HTERT RPE-1 (cell line): Measurements from ENCODE around the gene ELL.

ENCODE experiments used
- in situ Hi-C: fragments of 300-500 bp; cut with MboI; formaldehyde crosslinking; loops from 4 replicates; pipeline ENCODE4 v1.14.3; 2020; ENCODE audit warnings: low sequenced_read_pairs

ELL gene

GRCh38 chr19:18449552-18449951, 72.3 kb downstream of the ELL start:
- in situ Hi-C loops, result no loop called here

- in situ Hi-C loops, result no loop called here
Measured at GRCh38 chr19:18446811-18447359, 75.0 kb downstream of the ELL start.

DNA sequence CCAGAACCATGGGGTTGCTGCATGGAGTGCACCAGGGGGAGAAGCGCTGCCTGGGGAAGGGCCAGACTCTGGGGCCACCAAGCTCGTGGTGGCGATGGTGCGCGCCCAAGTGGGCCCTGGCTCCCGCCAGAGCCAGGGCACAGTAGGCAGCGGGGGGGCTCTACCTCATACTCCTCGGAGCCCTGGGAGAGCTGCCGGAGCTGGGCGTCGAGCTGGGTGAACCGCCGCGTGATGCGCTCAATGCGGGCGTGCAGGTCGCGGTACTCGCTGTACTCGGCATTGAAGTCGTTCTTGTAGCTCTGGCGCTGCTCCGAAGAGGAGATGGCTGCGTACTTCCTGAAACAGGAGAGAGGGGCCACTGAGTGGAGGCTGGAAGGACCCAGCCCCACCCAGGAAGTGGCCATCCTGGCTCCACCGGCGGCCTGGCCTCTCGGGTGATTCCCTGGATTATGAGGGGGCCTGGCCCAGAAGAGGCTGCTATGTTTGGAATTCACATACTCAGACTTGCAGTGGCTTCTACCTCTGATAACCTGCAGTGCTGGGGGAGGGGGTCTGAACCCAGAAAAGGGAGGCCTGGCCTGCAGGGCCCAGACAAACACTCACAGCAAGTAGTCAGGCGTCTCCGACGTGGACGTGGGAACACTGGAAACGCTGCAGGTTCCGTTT, 75.6 kb downstream of the ELL start:
- in situ Hi-C loops, result no loop called here

DNA sequence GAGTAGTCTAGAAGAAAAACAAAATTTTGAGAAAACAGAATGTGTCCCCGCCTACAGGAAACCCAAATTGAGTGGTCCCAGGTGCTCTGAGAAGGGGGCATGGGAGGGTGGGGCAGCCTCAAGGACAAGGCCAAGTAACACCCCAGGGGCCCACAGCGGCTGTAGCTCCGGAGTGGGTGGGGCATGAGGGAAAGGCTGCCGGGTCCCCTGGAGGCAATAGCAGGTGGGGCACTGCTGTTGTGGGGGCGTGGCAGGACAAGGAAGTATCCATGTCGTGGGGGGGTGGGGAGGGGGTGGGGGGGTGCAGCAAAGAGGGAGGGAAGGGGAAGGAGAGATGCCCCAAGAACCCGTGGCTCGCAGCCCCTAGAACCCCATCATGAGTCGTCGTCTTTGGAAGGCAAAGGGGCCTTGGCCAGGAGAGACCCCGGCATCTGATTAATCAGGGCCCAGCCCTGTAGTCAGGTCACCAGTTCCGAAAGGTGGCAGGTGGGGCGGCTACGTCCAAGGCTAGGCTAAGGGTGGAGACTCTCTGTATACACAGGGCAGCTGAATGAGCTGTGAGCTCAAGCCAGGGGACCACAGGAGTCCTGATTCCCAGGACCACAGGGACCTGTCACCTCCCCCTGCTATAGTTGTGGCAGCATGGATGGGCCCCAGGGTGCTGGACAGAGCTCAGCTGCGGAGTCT, 76.5 kb downstream of the ELL start:
- in situ Hi-C loops, result no loop called here

DNA sequence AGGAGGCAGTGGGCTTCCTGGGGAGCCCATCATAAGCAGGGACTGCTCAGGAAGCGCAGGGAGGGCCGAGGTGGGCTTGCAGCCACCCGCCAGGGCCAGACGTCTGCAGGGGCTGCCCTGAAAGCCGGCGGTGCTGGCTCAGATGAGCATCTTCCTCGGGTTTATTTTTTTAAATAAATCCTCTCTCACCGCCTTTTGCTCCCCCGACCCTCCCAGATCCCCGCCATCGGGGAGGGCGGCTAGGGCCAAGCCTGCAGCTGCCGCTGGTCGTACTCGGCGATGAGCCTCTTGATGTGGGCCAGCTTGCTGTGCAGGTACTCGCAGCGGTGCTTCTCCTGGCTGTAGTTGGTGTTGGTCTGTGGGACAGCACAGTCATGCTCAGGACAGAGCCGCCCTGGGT, 77.4 kb downstream of the ELL start:
- in situ Hi-C loops, result no loop called here

DNA sequence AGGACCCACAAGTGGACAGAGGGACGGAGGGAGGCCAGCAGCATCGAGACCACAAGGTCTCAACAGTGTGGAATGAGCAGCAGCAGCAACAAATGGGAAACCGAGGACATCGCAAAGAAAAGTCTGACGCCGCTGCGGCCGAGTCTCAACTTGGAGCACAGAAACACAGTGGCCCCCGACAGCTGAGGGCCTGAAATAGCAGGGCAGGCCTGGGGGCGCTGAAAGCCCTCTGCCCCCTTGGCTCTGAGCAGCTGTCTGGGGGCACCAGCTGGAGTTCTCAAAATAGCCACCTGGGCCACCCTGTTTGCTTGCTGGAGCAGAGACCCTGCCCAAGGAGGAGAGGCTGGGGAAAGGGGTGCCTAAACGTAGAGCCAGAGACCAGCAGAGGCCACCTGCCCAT, 78.0 kb downstream of the ELL start:
- in situ Hi-C loops, result no loop called here

- in situ Hi-C loops, result no loop called here
Measured at GRCh38 chr19:18443406-18443805, 78.5 kb downstream of the ELL start.

DNA sequence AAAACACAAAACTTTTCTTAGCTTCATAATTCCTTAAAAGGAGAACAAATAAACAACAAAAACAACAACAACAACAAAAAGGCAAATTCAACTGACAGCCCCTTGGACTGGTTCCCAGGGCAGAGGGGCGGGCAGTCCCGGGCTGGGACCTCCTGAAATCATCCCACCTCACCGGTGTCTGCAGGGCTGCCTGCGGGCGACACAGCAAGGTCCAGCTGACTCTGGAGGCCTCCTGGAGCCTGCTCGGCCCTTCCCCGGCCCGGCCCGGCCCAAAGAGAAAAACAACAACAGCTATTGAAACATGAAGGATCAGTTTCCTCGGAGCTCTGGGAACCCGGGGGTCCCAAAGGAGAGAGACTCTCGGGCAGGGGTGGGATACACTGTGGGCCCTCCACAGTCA, 78.9 kb downstream of the ELL start:
- in situ Hi-C loops, result no loop called here

DNA sequence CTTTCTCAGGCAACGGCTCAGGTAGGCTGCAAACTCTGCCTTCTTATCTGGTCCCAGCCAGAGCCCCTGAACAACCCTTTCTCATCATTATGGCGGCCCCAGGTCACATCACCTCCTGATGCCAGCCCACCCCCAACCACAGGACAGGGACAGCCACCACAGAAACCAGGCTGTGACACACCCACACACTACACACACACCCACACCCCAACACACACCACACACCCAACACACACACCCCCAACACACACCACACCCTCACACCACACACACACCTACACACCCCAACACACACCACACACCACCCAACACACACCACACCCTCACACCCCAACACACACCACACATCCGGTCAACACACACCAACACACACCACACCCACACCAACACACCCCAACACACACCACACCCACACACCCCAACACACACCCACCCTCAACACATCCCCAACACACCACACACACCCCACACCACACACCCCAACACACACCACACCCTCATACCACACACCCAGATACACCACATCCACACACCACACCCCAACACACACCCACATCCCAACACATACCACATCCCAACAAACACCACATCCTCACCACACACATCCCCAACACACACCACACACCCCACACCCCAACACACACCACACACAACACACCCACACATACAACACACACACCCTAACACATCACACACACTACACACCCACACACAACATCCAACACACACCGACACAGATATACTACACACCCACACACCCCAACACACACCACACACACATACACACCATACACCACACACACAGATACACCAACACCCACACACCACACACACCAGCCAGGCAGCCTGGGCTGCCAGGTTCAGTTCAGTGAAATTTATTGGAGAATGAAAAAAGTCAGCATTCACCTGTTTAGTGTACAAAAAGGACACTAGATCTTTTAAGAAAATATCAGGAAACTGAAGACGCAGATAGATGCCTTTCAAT, 79.8 kb downstream of the ELL start:
- in situ Hi-C loops, result no loop called here

GRCh38 chr19:18440936-18441803, 80.7 kb downstream of the ELL start:
- in situ Hi-C loops, result no loop called here

DNA sequence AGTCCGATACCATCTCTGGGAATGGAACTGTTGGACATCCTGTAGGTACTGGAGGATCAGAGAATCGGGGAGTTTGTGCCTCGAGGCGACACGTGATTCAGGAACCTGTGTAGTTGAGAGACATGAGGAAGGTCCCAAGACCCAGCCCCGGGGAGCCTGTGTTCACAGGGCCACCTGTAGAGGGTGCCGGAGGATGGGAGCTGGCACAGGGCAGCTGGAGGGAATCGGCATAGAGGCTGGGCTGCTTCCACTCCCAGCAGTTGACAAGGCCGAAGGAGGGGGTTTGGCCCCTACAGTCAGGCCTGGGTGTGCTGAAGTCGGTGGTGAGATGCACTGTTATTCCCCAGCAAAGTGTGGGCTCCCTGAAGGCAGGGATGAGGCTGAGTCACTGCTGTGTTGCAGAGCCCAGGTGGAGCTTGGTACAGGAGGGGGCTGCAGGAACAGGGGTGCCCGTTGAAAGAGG, 81.4 kb downstream of the ELL start:
- in situ Hi-C loops, result no loop called here

DNA sequence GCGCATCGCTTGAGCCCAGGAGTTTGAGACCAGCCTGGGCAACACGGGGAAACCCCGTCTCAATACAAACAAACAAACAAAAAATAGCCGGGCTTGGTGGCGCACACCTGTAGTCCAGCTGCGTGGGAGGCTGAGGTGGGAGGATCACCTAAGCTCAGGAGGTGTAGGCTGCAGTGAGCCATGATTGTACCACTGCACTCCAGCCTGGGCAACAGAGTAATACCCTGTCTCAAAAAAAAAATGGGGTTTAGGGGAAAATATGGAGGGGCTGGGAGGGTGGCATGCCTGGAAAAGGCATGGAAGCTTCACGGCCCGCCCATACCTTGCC, 82.0 kb downstream of the ELL start:
- in situ Hi-C loops, result no loop called here

DNA sequence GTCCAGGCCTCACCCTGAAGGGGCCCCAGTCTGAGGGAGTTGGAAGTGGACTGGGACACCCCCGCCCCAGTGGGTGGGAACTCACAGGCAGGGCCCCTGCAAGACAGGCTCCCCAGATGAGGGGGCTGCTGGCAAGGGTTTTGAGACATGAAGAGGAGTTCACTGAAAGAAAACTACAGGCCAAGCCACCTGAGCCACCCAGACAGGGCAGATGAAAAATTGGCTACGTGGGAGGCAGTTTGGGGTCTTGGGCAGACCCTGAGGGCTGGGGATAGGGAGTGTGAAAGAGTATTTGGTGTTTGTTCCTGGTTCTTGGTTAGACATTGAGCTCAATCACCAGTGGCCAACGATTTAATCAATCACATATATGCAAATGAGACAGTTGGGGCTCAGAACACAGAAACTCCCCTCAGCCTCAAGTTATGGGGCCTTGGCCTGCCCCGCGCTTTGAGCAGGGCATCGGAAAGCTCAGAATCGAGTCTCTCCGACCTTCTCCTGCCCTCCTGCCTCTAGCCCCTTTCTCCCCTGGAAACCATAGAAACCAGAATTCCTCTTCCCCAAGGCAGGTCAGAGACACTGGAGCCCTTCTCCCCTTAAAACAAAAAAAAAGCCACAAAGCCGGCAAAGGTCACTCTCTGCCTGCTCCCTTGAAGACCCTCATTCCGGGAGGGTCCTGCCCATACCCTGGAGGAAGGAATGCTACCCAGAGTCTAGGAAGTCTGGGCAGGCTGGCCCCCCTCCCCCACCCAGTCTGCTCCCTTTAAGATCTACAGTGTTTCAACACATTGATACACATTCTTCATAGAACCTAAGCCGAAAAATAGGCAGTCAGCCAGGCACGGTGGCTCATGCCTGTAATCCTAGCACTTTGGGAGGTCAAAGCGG, 82.6 kb downstream of the ELL start:
- in situ Hi-C loops, result no loop called here

GRCh38 chr19:18438331-18439024, 83.4 kb downstream of the ELL start:
- in situ Hi-C loops, result no loop called here

DNA sequence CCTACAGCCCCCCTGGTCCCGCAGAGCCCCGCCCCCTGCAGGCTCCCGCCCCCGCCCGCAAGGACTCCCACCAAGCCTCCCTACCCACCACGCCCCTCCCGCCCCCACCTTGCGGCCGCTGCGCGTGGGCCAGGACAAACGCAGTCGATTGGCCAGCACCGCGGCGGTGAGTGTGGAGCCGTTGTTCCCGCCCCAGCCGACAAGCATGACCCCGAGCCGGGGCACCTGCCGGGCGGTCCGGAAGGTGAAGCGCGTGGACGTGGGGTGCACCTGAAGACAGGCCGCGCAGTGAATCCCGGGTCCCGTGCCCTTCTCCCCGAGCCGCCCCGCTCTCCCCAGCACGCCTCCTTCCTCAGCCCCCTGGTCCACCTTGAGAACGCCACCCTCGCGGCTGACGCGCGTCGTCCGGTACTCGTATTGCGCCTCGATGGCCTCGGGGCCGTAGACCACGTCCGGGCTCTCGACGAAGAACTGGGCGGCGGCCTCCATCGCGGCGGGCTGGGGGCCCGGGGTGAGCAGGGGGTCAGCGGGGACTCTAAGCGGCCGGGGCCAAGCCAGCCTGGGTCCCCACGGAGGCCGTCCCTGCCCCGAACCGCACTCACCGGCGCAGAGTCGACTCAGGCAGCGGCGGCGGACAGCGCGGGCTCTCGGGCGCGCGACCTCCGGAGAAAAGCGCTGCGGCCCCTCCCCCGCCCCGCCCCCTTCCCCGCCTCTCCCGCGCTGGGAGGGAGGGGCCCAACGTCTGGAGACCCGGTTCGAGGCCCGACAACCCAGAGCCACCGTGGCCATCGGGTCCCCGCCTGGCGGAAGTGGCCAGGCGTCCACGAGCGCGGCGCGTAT, 84.2 kb downstream of the ELL start, which contains the start of gene ISYNA1:
Gene ISYNA1, minus strand, starts transcription at position 643 of the 840 bp plus-strand sequence. Its CDS starts 154 bp downstream, at position 489.
- in situ Hi-C loops, result no loop called here

- in situ Hi-C loops, result no loop called here
Measured at GRCh38 chr19:18436671-18437490, 85.0 kb downstream of the ELL start.
